ENCODE measurements around the gene LCN15. TPM values are rescaled to one million over a fixed set of nuclear protein-coding genes. Genes with fewer than 3 reads are reported as not detected.

Gene LCN15
- total RNA-seq: under 1 TPM in 1 of 7 donors, not detected in 6; 0.35 TPM
- not detected for polyA plus RNA-seq
- long read RNA-seq, donor 1: 0 reads
- long read RNA-seq, donor 2: 0 reads

GRCh38 chr9:136764301-136764891 lies at the start of gene LCN15:
Gene LCN15, minus strand, starts transcription at chr9:136764518. Its CDS starts 30 bp downstream, at chr9:136764488.
- peaks cover 0 to 70% (median 8%) of the 10 kb centered on the region in 7 donors for H3K27me3 ChIP-seq (replicated peaks in 1 of 7)
- peak within 1 kb of the TSS in 1 of 8 donors; percentile 34 for H3K27ac ChIP-seq
- peaks cover 0 to 61% (median 25%) of the 10 kb centered on the region in 6 donors for H3K4me1 ChIP-seq
- intact Hi-C loops (cut with DNase I; ENCODE audit: low total_unique reads): no loop called here
- no peak for TF ChIP-seq CTCF (IDR thresholded peaks at IDR 0.05 in 8 of 11, conservative IDR thresholded peaks at IDR 0.05 in 3 of 11)
- TF ChIP-seq POLR2A (IDR thresholded peaks at IDR 0.05): no peak
- no peak for TF ChIP-seq POLR2AphosphoS5 (IDR thresholded peaks at IDR 0.05)
- WGBS, 5 donors: 60 to 82% (median 73%) methylated on average over 4 to 14 of the region's 14 CpGs
- H3K4me3 ChIP-seq: no peak within 1 kb of the TSS
- no peak for DNase-seq
- no peaks in the 10 kb centered on the region for H3K9me3 ChIP-seq
- H3K36me3 ChIP-seq: no peaks in the 10 kb centered on the region

GRCh38 chr9:136808806-136809158 lies 44.5 kb upstream of the LCN15 start:
- DNase-seq: no peak
- peak overlapping the region; percentile 88 to 100 (median 98) for H3K4me3 ChIP-seq
- WGBS, 5 donors: 4 to 7% (median 5%) methylated on average over 14 of the region's 14 CpGs
- H3K4me1 ChIP-seq: peaks cover 33 to 75% (median 48%) of the 10 kb centered on the region in 6 donors
- no peaks in the 10 kb centered on the region for H3K27me3 ChIP-seq (replicated peaks in 1 of 7)
- H3K36me3 ChIP-seq: peaks cover 0 to 67% (median 2%) of the 10 kb centered on the region in 6 donors
- no peak for TF ChIP-seq POLR2A (IDR thresholded peaks at IDR 0.05)
- no peak for TF ChIP-seq CTCF (IDR thresholded peaks at IDR 0.05 in 8 of 11, conservative IDR thresholded peaks at IDR 0.05 in 3 of 11)
- no peak for TF ChIP-seq POLR2AphosphoS5 (IDR thresholded peaks at IDR 0.05)
- intact Hi-C loops (cut with DNase I; ENCODE audit: low total_unique reads): no loop called here
- no peaks in the 10 kb centered on the region for H3K9me3 ChIP-seq
- peak overlapping the region in 6 of 8 donors; percentile 93 to 95 (median 94) for H3K27ac ChIP-seq

GRCh38 chr9:136808075-136808805 lies 43.9 kb upstream of the LCN15 start:
- Histone ChIP-seq H3K9me3 (no peaks in the 10 kb centered on the region), H3K27me3 (replicated peaks in 1 of 7) (no peaks in the 10 kb centered on the region), H3K4me1 (peaks cover 33 to 73% (median 47%) of the 10 kb centered on the region in 6 donors), H3K36me3 (peaks cover 0 to 63% (median 2%) of the 10 kb centered on the region in 6 donors), H3K4me3 (peak overlapping the region; percentile 88 to 100 (median 98)), H3K27ac (peak overlapping the region; percentile 38 to 95 (median 93))
- no peak for TF ChIP-seq CTCF (IDR thresholded peaks at IDR 0.05 in 8 of 11, conservative IDR thresholded peaks at IDR 0.05 in 3 of 11)
- no peak for TF ChIP-seq POLR2A (IDR thresholded peaks at IDR 0.05)
- no peak for TF ChIP-seq POLR2AphosphoS5 (IDR thresholded peaks at IDR 0.05)
- WGBS, 5 donors: 0 to 2% (median 0%) methylated on average over 29 to 93 of the region's 93 CpGs
- intact Hi-C loops (cut with DNase I; ENCODE audit: low total_unique reads): no loop called here
- peak; percentile 88 for DNase-seq
